BE2C (cell line): ENCODE data around the gene XK.
A peak's percentile ranks its signal among the peaks of the same experiment; 100 is the strongest.

Experiments used
- DNase-seq: peaks from one replicate; pipeline ENCODE4 v3.0.0-alpha.2; 2020
- H3K27me3 ChIP-seq: fragments of 250-450 bp; sonication (Bioruptor Pico); 2 replicates; pipeline ENCODE4 v1.5.1; 2020; ENCODE audit warnings: mild to moderate bottlenecking
- H3K36me3 ChIP-seq: fragments of 250-450 bp; sonication (Bioruptor Pico); 2 replicates; pipeline ENCODE4 v1.5.1; 2020; ENCODE audit warnings: mild to moderate bottlenecking
- H3K4me1 ChIP-seq: fragments of 250-450 bp; sonication (Bioruptor Pico); 2 replicates; pipeline ENCODE4 v1.5.1; 2020
- H3K4me3 ChIP-seq: 2 replicates; pipeline ENCODE4 v1.5.1; 2011; ENCODE audit warnings: low read depth, low read length
- H3K9me3 ChIP-seq: fragments of 250-450 bp; sonication (Bioruptor Pico); 2 replicates; pipeline ENCODE4 v1.5.1; 2020
- TF ChIP-seq, protein P1 (sequence below): IDR thresholded peaks from 2 replicates; pipeline ENCODE4 v1.5.1; 2012; ENCODE audit warnings: mild to moderate bottlenecking, low read depth, low read length

XK gene

DNA sequence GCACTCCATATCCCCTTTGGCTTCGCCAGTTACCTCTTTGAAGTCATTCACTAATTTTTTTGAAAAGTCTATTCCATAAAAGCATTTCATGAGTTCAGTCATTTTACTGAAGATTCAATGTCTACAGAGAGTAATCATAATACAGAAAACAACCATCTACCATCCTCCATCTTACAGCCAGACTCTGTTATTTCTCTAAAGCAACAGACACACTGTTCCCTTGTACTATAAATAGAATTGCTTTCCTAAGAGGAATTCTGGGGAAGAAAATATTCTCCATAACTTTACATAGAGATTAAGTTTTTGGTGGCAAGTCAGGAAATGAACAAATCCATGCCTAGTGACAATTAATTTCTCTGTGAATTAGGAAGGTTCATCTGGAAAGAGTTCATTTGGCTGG is 37.0 kb downstream of the XK start:
- no peaks in the 10 kb centered on the region for H3K4me1 ChIP-seq
- H3K36me3 ChIP-seq, result no peaks in the 10 kb centered on the region
- TF ChIP-seq, protein P1, sequence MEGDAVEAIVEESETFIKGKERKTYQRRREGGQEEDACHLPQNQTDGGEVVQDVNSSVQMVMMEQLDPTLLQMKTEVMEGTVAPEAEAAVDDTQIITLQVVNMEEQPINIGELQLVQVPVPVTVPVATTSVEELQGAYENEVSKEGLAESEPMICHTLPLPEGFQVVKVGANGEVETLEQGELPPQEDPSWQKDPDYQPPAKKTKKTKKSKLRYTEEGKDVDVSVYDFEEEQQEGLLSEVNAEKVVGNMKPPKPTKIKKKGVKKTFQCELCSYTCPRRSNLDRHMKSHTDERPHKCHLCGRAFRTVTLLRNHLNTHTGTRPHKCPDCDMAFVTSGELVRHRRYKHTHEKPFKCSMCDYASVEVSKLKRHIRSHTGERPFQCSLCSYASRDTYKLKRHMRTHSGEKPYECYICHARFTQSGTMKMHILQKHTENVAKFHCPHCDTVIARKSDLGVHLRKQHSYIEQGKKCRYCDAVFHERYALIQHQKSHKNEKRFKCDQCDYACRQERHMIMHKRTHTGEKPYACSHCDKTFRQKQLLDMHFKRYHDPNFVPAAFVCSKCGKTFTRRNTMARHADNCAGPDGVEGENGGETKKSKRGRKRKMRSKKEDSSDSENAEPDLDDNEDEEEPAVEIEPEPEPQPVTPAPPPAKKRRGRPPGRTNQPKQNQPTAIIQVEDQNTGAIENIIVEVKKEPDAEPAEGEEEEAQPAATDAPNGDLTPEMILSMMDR, result no peak
- H3K4me3 ChIP-seq, result no peak overlapping the region
- DNase-seq, result no peak
- no peaks in the 10 kb centered on the region for H3K27me3 ChIP-seq
- H3K9me3 ChIP-seq, result no peaks in the 10 kb centered on the region

DNA sequence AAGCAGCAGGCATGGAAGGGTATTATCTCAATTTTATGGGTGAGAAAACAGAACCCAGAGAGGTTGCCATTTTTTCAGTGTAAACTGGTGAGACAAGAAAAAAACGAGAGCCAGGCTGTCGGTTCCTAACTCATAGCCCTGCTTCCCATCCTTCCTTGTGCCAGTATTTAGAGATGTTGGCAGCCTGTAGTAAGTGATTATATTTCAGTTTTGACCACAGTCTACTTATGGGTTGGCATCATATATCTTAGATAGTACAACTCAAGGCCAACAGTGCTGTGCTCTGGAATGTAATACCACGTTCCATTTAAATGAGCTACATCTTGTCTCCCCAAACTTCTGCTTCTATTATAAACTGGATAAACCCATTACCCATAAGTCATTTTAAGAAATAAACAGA is 40.8 kb downstream of the XK start:
- Histone ChIP-seq H3K4me1 (no peaks in the 10 kb centered on the region), H3K9me3 (no peaks in the 10 kb centered on the region), H3K36me3 (no peaks in the 10 kb centered on the region), H3K27me3 (no peaks in the 10 kb centered on the region), H3K4me3 (no peak overlapping the region)
- TF ChIP-seq, protein P1, result no peak
- DNase-seq, result no peak

DNA sequence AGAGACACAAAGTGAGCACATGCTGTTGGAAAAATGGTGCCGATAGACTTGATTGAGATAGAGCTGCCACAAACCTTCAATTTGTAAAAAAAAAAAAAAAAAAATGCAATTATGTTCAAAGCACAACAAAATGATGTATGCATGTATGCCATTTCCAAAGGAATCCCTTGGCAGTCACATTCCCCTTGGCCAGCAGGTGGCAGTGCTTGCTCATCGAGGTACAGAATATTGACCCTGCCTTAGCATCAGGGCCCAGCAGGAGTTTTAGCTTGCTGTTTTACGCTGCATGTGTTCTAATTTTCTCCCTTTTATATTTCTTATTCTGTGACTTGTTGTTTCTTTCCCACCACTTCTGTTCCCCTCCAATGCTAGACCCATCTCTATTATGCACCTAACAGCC is 59.8 kb downstream of the XK start:
- Histone ChIP-seq H3K27me3 (no peaks in the 10 kb centered on the region), H3K9me3 (no peaks in the 10 kb centered on the region), H3K4me1 (no peaks in the 10 kb centered on the region), H3K36me3 (no peaks in the 10 kb centered on the region), H3K4me3 (no peak overlapping the region)
- TF ChIP-seq, protein P1, result peak; percentile 76
- DNase-seq, result peak; percentile 68

DNA sequence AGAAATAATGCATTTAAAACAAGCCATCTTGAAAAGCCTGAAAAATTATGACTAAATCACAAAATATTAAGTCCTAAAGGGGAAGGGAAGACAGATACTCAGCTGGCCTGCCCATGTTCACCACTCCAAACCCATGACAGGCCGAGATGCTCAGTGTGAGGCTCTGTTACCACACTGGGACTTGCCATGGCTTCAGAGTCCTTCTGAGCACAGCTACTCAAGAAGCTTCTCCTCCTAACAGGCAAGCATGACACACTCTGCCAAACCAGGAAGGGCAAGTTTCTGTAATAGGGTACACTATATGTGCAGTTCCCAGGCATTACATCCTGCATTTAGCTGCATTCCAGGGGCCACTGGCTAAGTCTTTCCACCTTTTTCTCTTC is 60.2 kb downstream of the XK start:
- H3K27me3 ChIP-seq, result no peaks in the 10 kb centered on the region
- TF ChIP-seq, protein P1, result no peak
- no peaks in the 10 kb centered on the region for H3K36me3 ChIP-seq
- no peaks in the 10 kb centered on the region for H3K4me1 ChIP-seq
- no peak for DNase-seq
- no peak overlapping the region for H3K4me3 ChIP-seq
- H3K9me3 ChIP-seq, result no peaks in the 10 kb centered on the region

DNA sequence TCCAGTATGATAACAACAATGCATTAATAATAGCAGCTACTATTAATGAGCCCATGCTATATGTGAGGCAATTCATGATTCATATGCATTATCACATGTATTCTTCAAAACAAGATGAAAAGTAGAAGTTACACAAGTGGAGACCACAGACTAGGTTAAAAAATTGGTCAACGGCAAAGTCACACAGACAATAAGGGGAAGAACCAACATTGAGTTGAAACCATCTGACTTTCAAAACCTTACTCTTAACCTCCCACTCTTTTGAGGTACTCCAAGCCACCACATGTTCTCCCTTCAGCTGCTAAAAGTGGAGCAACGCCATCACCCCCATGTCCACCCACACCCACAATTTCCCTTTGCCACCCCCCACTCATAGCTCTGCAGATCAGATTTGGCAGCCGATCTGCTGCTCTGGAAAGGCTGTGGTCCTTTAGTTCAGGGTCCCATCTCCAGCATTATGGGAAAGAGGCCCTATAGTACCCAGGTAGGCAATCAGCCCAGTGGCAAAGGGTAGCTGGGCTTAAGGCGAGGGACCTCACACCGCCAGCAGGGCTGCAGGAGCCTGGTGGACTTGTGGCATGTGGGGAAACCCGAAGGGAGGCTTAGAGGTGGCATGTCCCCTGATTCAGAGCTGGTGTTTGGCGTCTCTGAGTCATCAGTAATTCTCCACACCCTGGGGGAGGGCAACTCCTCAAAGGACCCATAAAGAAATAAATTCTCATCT is 60.8 kb downstream of the XK start:
- TF ChIP-seq, protein P1, result no peak
- Histone ChIP-seq H3K4me1 (no peaks in the 10 kb centered on the region), H3K27me3 (no peaks in the 10 kb centered on the region), H3K9me3 (no peaks in the 10 kb centered on the region), H3K4me3 (no peak overlapping the region), H3K36me3 (no peaks in the 10 kb centered on the region)
- no peak for DNase-seq

DNA sequence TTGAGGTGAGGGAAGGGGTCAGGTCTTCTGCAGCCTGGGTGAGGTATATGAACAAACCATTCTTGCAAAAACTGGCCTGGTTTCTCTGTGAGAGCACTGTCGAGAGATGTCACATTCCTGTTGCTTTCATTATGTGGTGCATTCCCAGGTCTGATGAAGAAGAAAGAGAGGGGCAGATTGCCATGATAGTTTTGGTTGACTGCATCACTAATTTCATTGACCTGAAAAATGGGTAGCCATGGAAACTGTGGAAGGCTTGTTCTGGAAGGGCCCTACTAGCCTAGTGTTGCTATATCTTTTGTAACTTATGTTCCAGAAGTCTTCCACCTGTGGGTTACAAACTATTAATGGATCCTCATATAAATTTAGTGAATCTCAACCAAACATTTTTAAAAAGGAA is 61.4 kb downstream of the XK start:
- no peak for DNase-seq

More for the DNA sequence above, 61.4 kb downstream of the XK start:
- Histone ChIP-seq H3K9me3 (no peaks in the 10 kb centered on the region), H3K36me3 (no peaks in the 10 kb centered on the region), H3K27me3 (no peaks in the 10 kb centered on the region), H3K4me1 (no peaks in the 10 kb centered on the region), H3K4me3 (no peak overlapping the region)
- TF ChIP-seq, protein P1, result no peak
